GM23338 (cell line): ENCODE measurements around the gene CELA2B.

Source experiments
- CTCF ChIP-seq, 2 experiments: fragments of 200-600 bp in 1 of 2; sonication (generic) in 1 of 2; conservative IDR thresholded peaks; 2 replicates each; pipeline versions ENCODE4 v1.5.1 to v1.6.1; 2016 to 2017; ENCODE audit warnings: antibody characterized with exemption in 2 of 2, low read depth in 2 of 2, mild to moderate bottlenecking in 2 of 2, moderate library complexity in 1 of 2
- EZH2 ChIP-seq: fragments of 200-600 bp; sonication (generic); IDR thresholded peaks from one replicate; pipeline ENCODE4 v1.8.0; 2017; ENCODE audit warnings: antibody characterized with exemption, mild to moderate bottlenecking, low read depth; ENCODE audit not compliant: unreplicated experiment
- EZH2phosphoT487 ChIP-seq: fragments of 200-600 bp; sonication (generic); IDR thresholded peaks from one replicate; pipeline ENCODE4 v1.8.1; 2018; ENCODE audit warnings: antibody characterized with exemption; ENCODE audit not compliant: unreplicated experiment
- JUNB ChIP-seq: IDR thresholded peaks from one replicate; pipeline ENCODE4 v1.6.1; 2016; ENCODE audit warnings: antibody characterized with exemption; ENCODE audit not compliant: unreplicated experiment
- NANOG ChIP-seq: IDR thresholded peaks from 2 replicates; pipeline ENCODE4 v1.6.1; 2016; ENCODE audit warnings: antibody characterized with exemption, borderline replicate concordance
- POLR2AphosphoS5 ChIP-seq: IDR thresholded peaks from 2 replicates; pipeline ENCODE4 v1.6.1; 2016; ENCODE audit warnings: antibody characterized with exemption, low read depth

- TF ChIP-seq CTCF (conservative IDR thresholded peaks at IDR 0.05; ENCODE audit: low read depth in 2 of 2) = no peak
- no peak for TF ChIP-seq POLR2AphosphoS5
- no peak for TF ChIP-seq EZH2
- TF ChIP-seq EZH2phosphoT487 = no peak
- no peak for TF ChIP-seq JUNB
- TF ChIP-seq NANOG = no peak
Measured at GRCh38 chr1:15476927-15477326, 1.0 kb downstream of the CELA2B start.
